ENCODE measurements around the gene HOXC5. TPM values are rescaled to one million over a fixed set of nuclear protein-coding genes. Genes with fewer than 3 reads are reported as not detected.

Gene HOXC5
- total RNA-seq, 2 donors from 2014 or later = not detected

Other genes with a start within 250 kb of the HOXC5 start
- gene HOXC13, start 94.2 kb upstream of the HOXC5 start, total RNA-seq = not detected
- gene HOXC12, start 78.1 kb upstream of the HOXC5 start, total RNA-seq = not detected
- gene HOXC11, start 59.9 kb upstream of the HOXC5 start, total RNA-seq = not detected
- not detected for gene HOTAIR, start 58.1 kb upstream of the HOXC5 start, total RNA-seq
- not detected for gene HOXC10, start 47.9 kb upstream of the HOXC5 start, total RNA-seq
- gene HOXC9, start 32.9 kb upstream of the HOXC5 start, total RNA-seq = not detected
- not detected for gene HOXC8, start 24.1 kb upstream of the HOXC5 start, total RNA-seq
- gene HOXC6, start 4.6 kb upstream of the HOXC5 start, total RNA-seq = not detected
- gene HOXC4, start 20.8 kb downstream of the HOXC5 start, total RNA-seq = 1 to 10 TPM; 1.3 to 2.3 TPM
- gene SMUG1, start 155.9 kb downstream of the HOXC5 start, total RNA-seq = 10 to 100 TPM; 25.2 to 25.3 TPM
- 10 to 100 TPM; 65.6 to 73.6 TPM for gene CBX5, start 247.1 kb downstream of the HOXC5 start, total RNA-seq
- 1,000 to 10,000 TPM in 1 of 2 donors, 100 to 1,000 TPM in 1; 997 to 1,580 TPM for gene HNRNPA1, start 247.7 kb downstream of the HOXC5 start, total RNA-seq